Measurements from ENCODE around the gene KLHL8.

The KLHL8 gene

DNA sequence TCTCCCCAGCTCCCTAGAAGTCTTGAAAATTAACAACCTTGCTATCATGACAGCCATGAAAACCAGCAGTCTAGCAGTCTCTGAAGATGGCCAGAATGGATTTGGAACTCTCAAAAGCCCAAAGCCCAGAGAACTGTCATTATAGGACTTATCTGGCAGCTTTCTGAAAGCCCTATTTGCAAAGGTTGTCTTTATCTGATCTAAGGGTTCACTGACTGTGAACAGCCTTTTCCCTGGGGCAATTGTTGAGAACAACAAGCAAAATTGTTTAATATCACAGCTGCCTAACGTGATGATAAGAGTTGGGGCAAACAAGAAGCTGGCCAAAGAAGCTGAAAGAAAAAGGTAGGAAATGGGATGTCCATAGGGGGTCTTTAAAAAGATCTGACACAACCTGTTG, 20.9 kb upstream of the KLHL8 start:
- Histone ChIP-seq H3K4me2 (no peak overlapping the region), H3K4me1 (ENCODE audit: low read depth, poor library complexity, severe bottlenecking) (peaks cover under 1% of the 10 kb centered on the region), H3K27ac (no peak overlapping the region), H3K36me3 (ENCODE audit: insufficient read depth) (no peaks in the 10 kb centered on the region), H3K79me2 (ENCODE audit: insufficient read depth, low read depth) (no peaks in the 10 kb centered on the region), H4K20me1 (ENCODE audit: insufficient read depth) (no peaks in the 10 kb centered on the region), H3K27me3 (ENCODE audit: insufficient read depth, low read depth) (no peaks in the 10 kb centered on the region), H2AFZ (ENCODE audit: low read depth) (no peak overlapping the region), H3K9ac (no peak overlapping the region), H3K4me3 (IDR thresholded peaks at IDR 0.05; ENCODE audit: insufficient read depth, low read depth, low read length) (no peak overlapping the region)
- TF ChIP-seq, protein P1, sequence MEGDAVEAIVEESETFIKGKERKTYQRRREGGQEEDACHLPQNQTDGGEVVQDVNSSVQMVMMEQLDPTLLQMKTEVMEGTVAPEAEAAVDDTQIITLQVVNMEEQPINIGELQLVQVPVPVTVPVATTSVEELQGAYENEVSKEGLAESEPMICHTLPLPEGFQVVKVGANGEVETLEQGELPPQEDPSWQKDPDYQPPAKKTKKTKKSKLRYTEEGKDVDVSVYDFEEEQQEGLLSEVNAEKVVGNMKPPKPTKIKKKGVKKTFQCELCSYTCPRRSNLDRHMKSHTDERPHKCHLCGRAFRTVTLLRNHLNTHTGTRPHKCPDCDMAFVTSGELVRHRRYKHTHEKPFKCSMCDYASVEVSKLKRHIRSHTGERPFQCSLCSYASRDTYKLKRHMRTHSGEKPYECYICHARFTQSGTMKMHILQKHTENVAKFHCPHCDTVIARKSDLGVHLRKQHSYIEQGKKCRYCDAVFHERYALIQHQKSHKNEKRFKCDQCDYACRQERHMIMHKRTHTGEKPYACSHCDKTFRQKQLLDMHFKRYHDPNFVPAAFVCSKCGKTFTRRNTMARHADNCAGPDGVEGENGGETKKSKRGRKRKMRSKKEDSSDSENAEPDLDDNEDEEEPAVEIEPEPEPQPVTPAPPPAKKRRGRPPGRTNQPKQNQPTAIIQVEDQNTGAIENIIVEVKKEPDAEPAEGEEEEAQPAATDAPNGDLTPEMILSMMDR (conservative IDR thresholded peaks at IDR 0.05; ENCODE audit: low read depth, low read length), result no peak

DNA sequence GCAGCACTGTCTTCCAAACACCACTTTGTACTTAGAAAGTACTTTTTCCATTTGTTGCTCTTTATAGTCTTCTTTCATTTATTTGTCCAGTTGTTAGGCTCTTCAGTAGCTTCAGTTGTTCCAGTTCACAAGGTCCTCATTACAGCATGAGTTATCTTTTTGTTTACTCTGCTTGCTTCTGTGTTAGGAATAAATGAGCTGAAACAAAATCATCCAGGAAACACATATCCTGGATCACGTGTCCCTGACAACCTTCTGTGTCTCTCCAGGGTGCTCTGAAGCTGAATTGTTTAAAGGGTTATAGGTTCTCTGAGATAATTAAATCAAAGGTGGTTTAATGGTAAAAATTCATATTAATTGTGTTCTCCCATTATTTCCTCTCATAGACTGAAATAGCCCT, 19.9 kb upstream of the KLHL8 start:
- no peaks in the 10 kb centered on the region for H3K36me3 ChIP-seq (ENCODE audit: insufficient read depth)
- H3K9ac ChIP-seq, result no peak overlapping the region
- H3K79me2 ChIP-seq (ENCODE audit: insufficient read depth, low read depth), result no peaks in the 10 kb centered on the region
- no peak overlapping the region for H3K4me3 ChIP-seq (IDR thresholded peaks at IDR 0.05; ENCODE audit: insufficient read depth, low read depth, low read length)
- no peaks in the 10 kb centered on the region for H3K27me3 ChIP-seq (ENCODE audit: insufficient read depth, low read depth)
- H3K4me2 ChIP-seq, result no peak overlapping the region
- H2AFZ ChIP-seq (ENCODE audit: low read depth), result no peak overlapping the region
- peaks cover 6% of the 10 kb centered on the region for H3K4me1 ChIP-seq (ENCODE audit: low read depth, poor library complexity, severe bottlenecking)
- H3K27ac ChIP-seq, result no peak overlapping the region
- TF ChIP-seq, protein P1 (conservative IDR thresholded peaks at IDR 0.05; ENCODE audit: low read depth, low read length), result no peak
- no peaks in the 10 kb centered on the region for H4K20me1 ChIP-seq (ENCODE audit: insufficient read depth)

DNA sequence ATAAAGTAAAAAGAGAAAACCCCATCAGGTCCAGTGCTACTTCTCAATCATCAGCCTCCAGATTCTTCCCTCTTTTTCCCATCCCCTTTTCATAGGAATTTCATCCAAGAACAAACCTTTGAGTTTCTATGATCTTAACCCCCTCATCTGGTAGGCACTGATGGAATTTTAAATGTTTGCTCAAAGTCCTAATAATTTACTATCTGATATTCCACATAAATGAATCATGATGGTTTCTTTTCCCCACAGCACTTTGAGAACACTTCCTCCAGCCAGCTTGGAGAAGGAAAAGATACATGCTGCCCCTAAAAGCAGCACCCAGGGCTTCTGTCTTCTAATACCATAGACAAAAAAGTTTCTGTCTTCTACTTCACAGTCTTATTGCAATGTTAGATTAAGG, 19.4 kb upstream of the KLHL8 start:
- Histone ChIP-seq H3K9ac (no peak overlapping the region), H2AFZ (ENCODE audit: low read depth) (no peak overlapping the region), H3K79me2 (ENCODE audit: insufficient read depth, low read depth) (no peaks in the 10 kb centered on the region), H3K4me2 (no peak overlapping the region), H4K20me1 (ENCODE audit: insufficient read depth) (no peaks in the 10 kb centered on the region), H3K27me3 (ENCODE audit: insufficient read depth, low read depth) (no peaks in the 10 kb centered on the region), H3K4me3 (IDR thresholded peaks at IDR 0.05; ENCODE audit: insufficient read depth, low read depth, low read length) (no peak overlapping the region), H3K36me3 (ENCODE audit: insufficient read depth) (no peaks in the 10 kb centered on the region), H3K27ac (no peak overlapping the region), H3K4me1 (ENCODE audit: low read depth, poor library complexity, severe bottlenecking) (peaks cover 9% of the 10 kb centered on the region)
- TF ChIP-seq, protein P1 (conservative IDR thresholded peaks at IDR 0.05; ENCODE audit: low read depth, low read length), result no peak

GRCh38 chr4:87239194-87239593, 18.8 kb upstream of the KLHL8 start:
- Histone ChIP-seq H3K4me2 (no peak overlapping the region), H3K27me3 (ENCODE audit: insufficient read depth, low read depth) (no peaks in the 10 kb centered on the region), H3K36me3 (ENCODE audit: insufficient read depth) (no peaks in the 10 kb centered on the region), H3K27ac (no peak overlapping the region), H3K4me1 (ENCODE audit: low read depth, poor library complexity, severe bottlenecking) (peaks cover 9% of the 10 kb centered on the region), H3K4me3 (IDR thresholded peaks at IDR 0.05; ENCODE audit: insufficient read depth, low read depth, low read length) (no peak overlapping the region), H3K79me2 (ENCODE audit: insufficient read depth, low read depth) (no peaks in the 10 kb centered on the region), H4K20me1 (ENCODE audit: insufficient read depth) (no peaks in the 10 kb centered on the region), H3K9ac (no peak overlapping the region), H2AFZ (ENCODE audit: low read depth) (no peak overlapping the region)
- TF ChIP-seq, protein P1 (conservative IDR thresholded peaks at IDR 0.05; ENCODE audit: low read depth, low read length), result no peak

All from KMS-11 (cell line).